ENCODE results near the gene PLA2G12A.

PLA2G12A gene

GRCh38 chr4:109749388-109750082 is 19.7 kb upstream of the PLA2G12A start:
- TF ChIP-seq SIN3A (IDR thresholded peaks at IDR 0.05; ENCODE audit: borderline replicate concordance, insufficient read depth, low read length) (no peak), POLR2AphosphoS5 (IDR thresholded peaks at IDR 0.05; ENCODE audit: low read depth, low read length) (no peak), FOXP2 (optimal IDR thresholded peaks at IDR 0.05; ENCODE audit: borderline replicate concordance, extremely low read depth, extremely low read length, insufficient read depth) (no peak), TAF1 (IDR thresholded peaks at IDR 0.05; ENCODE audit: borderline replicate concordance, insufficient read depth, low read length) (no peak)
- TF ChIP-seq, protein P1, sequence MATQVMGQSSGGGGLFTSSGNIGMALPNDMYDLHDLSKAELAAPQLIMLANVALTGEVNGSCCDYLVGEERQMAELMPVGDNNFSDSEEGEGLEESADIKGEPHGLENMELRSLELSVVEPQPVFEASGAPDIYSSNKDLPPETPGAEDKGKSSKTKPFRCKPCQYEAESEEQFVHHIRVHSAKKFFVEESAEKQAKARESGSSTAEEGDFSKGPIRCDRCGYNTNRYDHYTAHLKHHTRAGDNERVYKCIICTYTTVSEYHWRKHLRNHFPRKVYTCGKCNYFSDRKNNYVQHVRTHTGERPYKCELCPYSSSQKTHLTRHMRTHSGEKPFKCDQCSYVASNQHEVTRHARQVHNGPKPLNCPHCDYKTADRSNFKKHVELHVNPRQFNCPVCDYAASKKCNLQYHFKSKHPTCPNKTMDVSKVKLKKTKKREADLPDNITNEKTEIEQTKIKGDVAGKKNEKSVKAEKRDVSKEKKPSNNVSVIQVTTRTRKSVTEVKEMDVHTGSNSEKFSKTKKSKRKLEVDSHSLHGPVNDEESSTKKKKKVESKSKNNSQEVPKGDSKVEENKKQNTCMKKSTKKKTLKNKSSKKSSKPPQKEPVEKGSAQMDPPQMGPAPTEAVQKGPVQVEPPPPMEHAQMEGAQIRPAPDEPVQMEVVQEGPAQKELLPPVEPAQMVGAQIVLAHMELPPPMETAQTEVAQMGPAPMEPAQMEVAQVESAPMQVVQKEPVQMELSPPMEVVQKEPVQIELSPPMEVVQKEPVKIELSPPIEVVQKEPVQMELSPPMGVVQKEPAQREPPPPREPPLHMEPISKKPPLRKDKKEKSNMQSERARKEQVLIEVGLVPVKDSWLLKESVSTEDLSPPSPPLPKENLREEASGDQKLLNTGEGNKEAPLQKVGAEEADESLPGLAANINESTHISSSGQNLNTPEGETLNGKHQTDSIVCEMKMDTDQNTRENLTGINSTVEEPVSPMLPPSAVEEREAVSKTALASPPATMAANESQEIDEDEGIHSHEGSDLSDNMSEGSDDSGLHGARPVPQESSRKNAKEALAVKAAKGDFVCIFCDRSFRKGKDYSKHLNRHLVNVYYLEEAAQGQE (IDR thresholded peaks at IDR 0.05; ENCODE audit: insufficient read depth in 1 of 2, low read depth in 2 of 2, low read length in 2 of 2) = no peak

DNA sequence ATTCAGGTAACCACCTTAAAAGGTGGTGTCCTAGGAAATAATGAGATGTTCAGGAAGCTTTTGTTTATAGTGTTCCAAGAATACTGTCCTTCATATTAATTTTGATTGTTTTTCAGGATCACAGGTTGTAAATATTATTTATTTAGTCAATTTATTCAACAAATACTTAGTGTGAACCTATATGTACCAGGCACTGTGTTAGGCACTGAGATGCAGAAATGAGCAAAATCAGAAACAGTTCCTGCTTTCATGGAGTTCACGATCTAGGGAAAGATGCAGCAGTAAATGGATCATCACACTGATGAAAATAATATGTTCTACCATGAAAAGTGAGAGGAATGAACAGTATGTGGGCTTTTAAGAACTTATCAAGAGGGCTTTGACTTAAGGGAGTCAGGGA is 18.2 kb upstream of the PLA2G12A start:
- TF ChIP-seq TAF1 (IDR thresholded peaks at IDR 0.05; ENCODE audit: borderline replicate concordance, insufficient read depth, low read length) (no peak), POLR2AphosphoS5 (IDR thresholded peaks at IDR 0.05; ENCODE audit: low read depth, low read length) (no peak), FOXP2 (optimal IDR thresholded peaks at IDR 0.05; ENCODE audit: borderline replicate concordance, extremely low read depth, extremely low read length, insufficient read depth) (no peak), SIN3A (IDR thresholded peaks at IDR 0.05; ENCODE audit: borderline replicate concordance, insufficient read depth, low read length) (no peak)
- TF ChIP-seq, protein P1 (IDR thresholded peaks at IDR 0.05; ENCODE audit: insufficient read depth in 1 of 2, low read depth in 2 of 2, low read length in 2 of 2) = no peak

GRCh38 chr4:109746728-109747127 is 16.9 kb upstream of the PLA2G12A start:
- TF ChIP-seq SIN3A (IDR thresholded peaks at IDR 0.05; ENCODE audit: borderline replicate concordance, insufficient read depth, low read length) = no peak
- TF ChIP-seq, protein P1 (IDR thresholded peaks at IDR 0.05; ENCODE audit: insufficient read depth in 1 of 2, low read depth in 2 of 2, low read length in 2 of 2) = no peak
- TF ChIP-seq FOXP2 (optimal IDR thresholded peaks at IDR 0.05; ENCODE audit: borderline replicate concordance, extremely low read depth, extremely low read length, insufficient read depth) = no peak
- TF ChIP-seq TAF1 (IDR thresholded peaks at IDR 0.05; ENCODE audit: borderline replicate concordance, insufficient read depth, low read length) = no peak
- no peak for TF ChIP-seq POLR2AphosphoS5 (IDR thresholded peaks at IDR 0.05; ENCODE audit: low read depth, low read length)

DNA sequence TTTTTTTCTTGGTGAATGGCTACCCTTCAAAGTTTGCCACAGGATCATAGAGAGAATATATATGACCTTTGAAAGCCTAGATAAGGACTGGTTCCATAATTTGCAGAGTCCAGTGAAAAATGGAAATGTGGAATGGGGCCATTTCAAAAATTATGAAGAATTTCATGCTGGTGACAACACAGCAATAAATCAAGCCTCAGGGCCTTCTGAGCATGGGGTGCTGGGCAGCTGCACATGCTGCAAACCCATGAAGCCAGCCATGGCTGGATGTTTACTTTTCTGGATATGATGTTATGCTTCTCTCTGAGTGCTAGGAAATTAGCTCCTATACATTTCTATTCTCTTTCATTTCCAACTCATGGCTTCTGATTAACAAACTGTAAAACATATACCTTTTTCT is 16.0 kb upstream of the PLA2G12A start:
- TF ChIP-seq POLR2AphosphoS5 (IDR thresholded peaks at IDR 0.05; ENCODE audit: low read depth, low read length) (no peak), FOXP2 (optimal IDR thresholded peaks at IDR 0.05; ENCODE audit: borderline replicate concordance, extremely low read depth, extremely low read length, insufficient read depth) (no peak), SIN3A (IDR thresholded peaks at IDR 0.05; ENCODE audit: borderline replicate concordance, insufficient read depth, low read length) (no peak), TAF1 (IDR thresholded peaks at IDR 0.05; ENCODE audit: borderline replicate concordance, insufficient read depth, low read length) (no peak)
- TF ChIP-seq, protein P1 (IDR thresholded peaks at IDR 0.05; ENCODE audit: insufficient read depth in 1 of 2, low read depth in 2 of 2, low read length in 2 of 2) = no peak

Data from PFSK-1 (cell line).